ENCODE measurements around the gene KLF11.

The KLF11 gene

DNA sequence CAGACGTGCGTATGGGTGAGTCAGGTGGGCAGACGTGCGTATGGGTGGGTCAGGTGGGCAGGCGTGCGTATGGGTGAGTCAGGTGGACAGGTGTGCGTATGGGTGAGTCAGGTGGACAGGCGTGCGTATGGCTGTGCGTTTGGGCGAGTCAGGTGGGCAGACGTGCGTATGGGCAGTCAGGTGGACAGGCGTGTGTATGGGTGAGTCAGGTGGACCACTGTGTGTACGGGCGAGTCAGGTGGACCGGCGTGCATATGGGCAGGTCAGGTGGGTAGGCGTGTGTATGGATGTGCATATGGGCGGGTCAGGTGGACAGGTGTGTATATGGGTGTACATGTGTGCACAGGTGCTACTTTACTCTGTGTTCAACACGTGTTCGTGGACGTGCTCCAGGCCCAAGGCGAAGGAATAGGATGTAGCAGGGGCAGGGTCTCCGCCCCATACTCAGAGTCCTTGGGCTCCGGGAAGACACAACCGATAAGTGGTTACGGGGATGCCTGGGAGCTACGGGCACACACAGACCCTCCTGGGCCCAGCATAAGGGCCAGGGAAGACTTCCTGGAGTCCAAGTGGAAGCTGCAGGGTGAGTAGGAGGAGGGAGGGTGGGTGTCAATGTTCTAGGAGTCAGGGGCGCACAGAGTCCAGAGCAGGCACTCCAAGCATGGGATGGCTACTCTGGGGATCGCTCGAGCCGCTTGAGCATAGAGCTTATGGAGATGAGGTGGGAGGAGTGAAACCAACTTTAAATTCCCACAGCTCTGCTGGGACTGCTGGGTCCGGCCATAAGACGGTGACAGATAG lies 27.1 kb upstream of the KLF11 start:
- DNase-seq (ENCODE audit: low read depth in 1 of 2, low spot score in 1 of 2), result no peak
- no peak overlapping the region for H3K27ac ChIP-seq (replicated peaks)
- no peak overlapping the region for H3K4me3 ChIP-seq (replicated peaks; ENCODE audit: insufficient read depth, low read length)
- TF ChIP-seq POLR2AphosphoS5 (IDR thresholded peaks at IDR 0.05; ENCODE audit: low read depth) (no peak), GABPA (IDR thresholded peaks at IDR 0.05; ENCODE audit: low read depth) (no peak), REST (IDR thresholded peaks at IDR 0.05; ENCODE audit: insufficient replicate concordance, low read depth) (no peak), SPI1 (IDR thresholded peaks at IDR 0.05; ENCODE audit: borderline replicate concordance, low read depth) (no peak)
- TF ChIP-seq, protein P1, sequence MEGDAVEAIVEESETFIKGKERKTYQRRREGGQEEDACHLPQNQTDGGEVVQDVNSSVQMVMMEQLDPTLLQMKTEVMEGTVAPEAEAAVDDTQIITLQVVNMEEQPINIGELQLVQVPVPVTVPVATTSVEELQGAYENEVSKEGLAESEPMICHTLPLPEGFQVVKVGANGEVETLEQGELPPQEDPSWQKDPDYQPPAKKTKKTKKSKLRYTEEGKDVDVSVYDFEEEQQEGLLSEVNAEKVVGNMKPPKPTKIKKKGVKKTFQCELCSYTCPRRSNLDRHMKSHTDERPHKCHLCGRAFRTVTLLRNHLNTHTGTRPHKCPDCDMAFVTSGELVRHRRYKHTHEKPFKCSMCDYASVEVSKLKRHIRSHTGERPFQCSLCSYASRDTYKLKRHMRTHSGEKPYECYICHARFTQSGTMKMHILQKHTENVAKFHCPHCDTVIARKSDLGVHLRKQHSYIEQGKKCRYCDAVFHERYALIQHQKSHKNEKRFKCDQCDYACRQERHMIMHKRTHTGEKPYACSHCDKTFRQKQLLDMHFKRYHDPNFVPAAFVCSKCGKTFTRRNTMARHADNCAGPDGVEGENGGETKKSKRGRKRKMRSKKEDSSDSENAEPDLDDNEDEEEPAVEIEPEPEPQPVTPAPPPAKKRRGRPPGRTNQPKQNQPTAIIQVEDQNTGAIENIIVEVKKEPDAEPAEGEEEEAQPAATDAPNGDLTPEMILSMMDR (IDR thresholded peaks at IDR 0.05; ENCODE audit: insufficient read depth, low read length), result no peak
- H3K27me3 ChIP-seq (ENCODE audit: insufficient read depth, poor library complexity, severe bottlenecking), result no peaks in the 10 kb centered on the region

DNA sequence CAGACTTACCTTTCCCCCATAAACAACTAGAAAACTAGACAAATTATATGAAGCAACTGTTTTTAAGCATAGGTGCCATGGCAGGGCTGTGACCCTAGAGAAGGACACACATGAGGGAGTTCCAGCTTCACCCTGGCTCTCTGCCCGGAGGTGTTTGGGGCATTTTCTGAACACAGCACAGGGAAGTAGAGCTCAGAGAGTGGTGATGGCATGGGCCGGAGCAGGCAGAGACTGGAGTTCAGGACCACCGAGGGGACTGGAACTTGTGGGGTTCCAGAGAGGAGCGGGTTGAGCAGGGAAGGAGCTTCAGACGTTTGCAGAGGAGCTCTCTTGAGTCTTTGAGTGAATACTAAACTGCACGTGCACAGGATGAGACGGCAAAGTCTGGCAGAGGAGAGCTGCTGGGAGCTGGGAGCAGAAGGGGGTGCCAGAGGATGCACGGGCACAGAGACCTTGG lies 26.5 kb upstream of the KLF11 start:
- no peak for DNase-seq (ENCODE audit: low read depth in 1 of 2, low spot score in 1 of 2)
- H3K4me3 ChIP-seq (replicated peaks; ENCODE audit: insufficient read depth, low read length), result no peak overlapping the region
- TF ChIP-seq GABPA (IDR thresholded peaks at IDR 0.05; ENCODE audit: low read depth) (no peak), REST (IDR thresholded peaks at IDR 0.05; ENCODE audit: insufficient replicate concordance, low read depth) (no peak), POLR2AphosphoS5 (IDR thresholded peaks at IDR 0.05; ENCODE audit: low read depth) (no peak), SPI1 (IDR thresholded peaks at IDR 0.05; ENCODE audit: borderline replicate concordance, low read depth) (no peak)
- TF ChIP-seq, protein P1 (IDR thresholded peaks at IDR 0.05; ENCODE audit: insufficient read depth, low read length), result no peak
- no peak overlapping the region for H3K27ac ChIP-seq (replicated peaks)
- H3K27me3 ChIP-seq (ENCODE audit: insufficient read depth, poor library complexity, severe bottlenecking), result no peaks in the 10 kb centered on the region

GRCh38 chr2:10017313-10017941 lies 25.9 kb upstream of the KLF11 start:
- no peak for DNase-seq (ENCODE audit: low read depth in 1 of 2, low spot score in 1 of 2)
- H3K4me3 ChIP-seq (replicated peaks; ENCODE audit: insufficient read depth, low read length), result no peak overlapping the region
- no peak for TF ChIP-seq GABPA (IDR thresholded peaks at IDR 0.05; ENCODE audit: low read depth)
- TF ChIP-seq REST (IDR thresholded peaks at IDR 0.05; ENCODE audit: insufficient replicate concordance, low read depth), result no peak
- no peak for TF ChIP-seq POLR2AphosphoS5 (IDR thresholded peaks at IDR 0.05; ENCODE audit: low read depth)
- TF ChIP-seq, protein P1 (IDR thresholded peaks at IDR 0.05; ENCODE audit: insufficient read depth, low read length), result no peak
- no peak for TF ChIP-seq SPI1 (IDR thresholded peaks at IDR 0.05; ENCODE audit: borderline replicate concordance, low read depth)
- no peak overlapping the region for H3K27ac ChIP-seq (replicated peaks)
- no peaks in the 10 kb centered on the region for H3K27me3 ChIP-seq (ENCODE audit: insufficient read depth, poor library complexity, severe bottlenecking)
